ENCODE data around the gene HOXA5.

HOXA5 gene

DNA sequence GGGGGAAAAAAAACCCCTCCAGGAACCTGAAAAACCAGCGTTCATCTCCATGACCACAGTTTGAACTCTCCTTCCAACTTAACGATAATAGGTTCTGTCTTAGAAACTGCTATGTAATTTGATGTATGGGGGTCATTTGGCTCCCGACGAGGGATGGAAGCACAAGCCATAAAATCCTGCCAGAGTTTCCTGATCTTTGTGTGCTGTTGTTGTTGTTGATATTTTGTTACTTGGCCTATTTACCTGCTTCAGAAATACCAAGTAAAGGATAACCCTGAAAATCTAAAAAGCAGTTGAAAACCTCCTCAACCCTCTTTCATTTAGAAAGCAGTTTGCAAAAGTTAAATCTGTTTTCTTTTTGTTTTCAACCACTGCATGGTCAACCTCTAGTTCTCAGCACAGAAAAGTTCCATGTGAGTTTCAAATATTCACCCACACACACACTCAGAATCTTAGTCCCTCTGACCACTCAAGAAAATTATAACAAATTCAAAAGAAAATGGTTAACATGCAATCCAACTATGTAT, 31.7 kb downstream of the HOXA5 start:
- Mint-ChIP-seq H3K27ac (no peak overlapping the region), H3K36me3 (ENCODE audit: low read depth) (no peaks in the 10 kb centered on the region), H3K27me3 (peaks cover 36% of the 10 kb centered on the region), H3K9me3 (no peaks in the 10 kb centered on the region), H3K4me1 (ENCODE audit: low read depth) (no peaks in the 10 kb centered on the region), H3K4me3 (no peak overlapping the region)
- no peak for DNase-seq

DNA sequence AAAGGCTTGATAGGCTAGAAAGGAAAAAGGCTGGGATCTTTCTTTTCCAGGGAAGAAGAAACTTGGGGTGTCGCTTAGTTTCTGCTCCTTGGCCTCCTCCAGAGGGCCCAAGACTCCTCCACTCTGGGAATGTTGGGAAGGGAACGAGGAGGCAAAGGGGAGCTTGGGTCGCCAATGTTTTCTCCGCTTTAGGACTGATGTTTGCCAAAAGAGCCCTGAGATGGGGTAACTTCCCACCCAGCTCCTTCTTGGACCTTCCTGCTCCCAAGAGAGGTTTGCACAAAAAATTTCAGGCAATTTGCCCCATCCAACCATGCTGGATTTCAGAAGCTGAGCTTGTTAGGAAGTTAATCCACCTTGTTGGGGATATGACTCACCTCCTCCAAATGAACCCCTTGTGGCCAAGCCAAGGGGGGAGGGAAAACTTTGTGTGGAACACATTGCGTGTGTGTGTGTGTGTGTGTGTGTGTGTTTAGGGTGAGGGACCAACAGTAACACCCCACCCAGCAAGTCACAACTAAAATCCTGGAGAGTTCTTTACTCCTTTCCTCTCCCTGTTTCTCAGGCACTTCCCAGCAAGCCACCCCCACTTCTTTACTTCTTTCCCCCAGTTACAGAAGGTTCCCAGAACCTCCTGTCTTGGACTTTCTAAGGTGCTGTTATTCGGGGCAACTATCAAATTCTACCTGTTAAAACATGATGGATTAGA, 32.3 kb downstream of the HOXA5 start:
- no peak overlapping the region for H3K27ac Mint-ChIP-seq
- no peak overlapping the region for H3K4me3 Mint-ChIP-seq

GRCh38 chr7:27110186-27111031, 33.1 kb downstream of the HOXA5 start:
- DNase-seq = no peak
- H3K4me3 Mint-ChIP-seq = no peak overlapping the region
- H3K36me3 Mint-ChIP-seq (ENCODE audit: low read depth) = no peaks in the 10 kb centered on the region
- peaks cover 37% of the 10 kb centered on the region for H3K27me3 Mint-ChIP-seq
- H3K4me1 Mint-ChIP-seq (ENCODE audit: low read depth) = no peaks in the 10 kb centered on the region
- no peaks in the 10 kb centered on the region for H3K9me3 Mint-ChIP-seq
- H3K27ac Mint-ChIP-seq = no peak overlapping the region

More for the DNA sequence above, 32.3 kb downstream of the HOXA5 start:
- H3K4me1 Mint-ChIP-seq (ENCODE audit: low read depth) = no peaks in the 10 kb centered on the region
- H3K36me3 Mint-ChIP-seq (ENCODE audit: low read depth) = no peaks in the 10 kb centered on the region
- DNase-seq = no peak
- H3K27me3 Mint-ChIP-seq = peaks cover 32% of the 10 kb centered on the region
- no peaks in the 10 kb centered on the region for H3K9me3 Mint-ChIP-seq

- Mint-ChIP-seq H3K27me3 (peaks cover 44% of the 10 kb centered on the region), H3K36me3 (ENCODE audit: low read depth) (no peaks in the 10 kb centered on the region), H3K27ac (no peak overlapping the region), H3K9me3 (no peaks in the 10 kb centered on the region), H3K4me1 (ENCODE audit: low read depth) (no peaks in the 10 kb centered on the region), H3K4me3 (no peak overlapping the region)
- DNase-seq = no peak
Observed at GRCh38 chr7:27109466-27110185, 33.9 kb downstream of the HOXA5 start.

DNA sequence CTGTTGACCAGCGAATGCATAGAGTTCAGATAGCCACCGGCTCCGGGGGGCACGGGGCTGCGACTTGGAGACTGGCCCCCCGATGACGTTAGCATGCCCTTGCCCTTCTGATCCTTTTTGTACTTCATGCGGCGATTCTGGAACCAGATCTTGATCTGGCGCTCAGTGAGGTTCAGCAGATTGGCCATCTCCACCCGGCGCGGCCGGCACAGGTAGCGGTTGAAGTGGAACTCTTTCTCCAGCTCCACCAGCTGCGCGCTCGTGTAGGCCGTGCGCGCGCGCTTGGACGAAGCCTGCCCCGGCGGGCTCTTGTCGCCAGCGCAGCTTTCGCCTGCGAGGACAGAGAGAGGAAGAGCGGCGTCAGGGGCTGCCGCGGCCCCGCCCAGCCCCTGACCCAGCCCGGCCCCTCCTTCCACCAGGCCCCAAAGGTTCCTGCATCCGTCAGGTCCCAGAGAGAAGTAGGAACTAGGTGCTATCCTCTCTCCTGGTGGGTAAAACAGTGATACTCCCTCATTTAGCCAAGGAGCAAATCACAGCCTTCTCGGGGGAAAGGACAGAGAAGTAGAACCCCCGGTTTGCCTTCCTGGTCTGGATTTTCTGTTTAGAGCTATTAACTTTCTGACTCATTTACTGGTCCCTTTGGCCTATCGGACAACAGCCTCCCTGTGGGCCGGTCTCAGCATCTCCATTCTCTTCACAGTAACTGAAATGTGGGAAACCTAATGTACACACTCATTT, 34.9 kb downstream of the HOXA5 start:
- Mint-ChIP-seq H3K4me3 (no peak overlapping the region), H3K36me3 (ENCODE audit: low read depth) (no peaks in the 10 kb centered on the region), H3K4me1 (ENCODE audit: low read depth) (peaks cover 2% of the 10 kb centered on the region), H3K27ac (no peak overlapping the region), H3K9me3 (no peaks in the 10 kb centered on the region), H3K27me3 (peaks cover 50% of the 10 kb centered on the region)
- DNase-seq = no peak

DNA sequence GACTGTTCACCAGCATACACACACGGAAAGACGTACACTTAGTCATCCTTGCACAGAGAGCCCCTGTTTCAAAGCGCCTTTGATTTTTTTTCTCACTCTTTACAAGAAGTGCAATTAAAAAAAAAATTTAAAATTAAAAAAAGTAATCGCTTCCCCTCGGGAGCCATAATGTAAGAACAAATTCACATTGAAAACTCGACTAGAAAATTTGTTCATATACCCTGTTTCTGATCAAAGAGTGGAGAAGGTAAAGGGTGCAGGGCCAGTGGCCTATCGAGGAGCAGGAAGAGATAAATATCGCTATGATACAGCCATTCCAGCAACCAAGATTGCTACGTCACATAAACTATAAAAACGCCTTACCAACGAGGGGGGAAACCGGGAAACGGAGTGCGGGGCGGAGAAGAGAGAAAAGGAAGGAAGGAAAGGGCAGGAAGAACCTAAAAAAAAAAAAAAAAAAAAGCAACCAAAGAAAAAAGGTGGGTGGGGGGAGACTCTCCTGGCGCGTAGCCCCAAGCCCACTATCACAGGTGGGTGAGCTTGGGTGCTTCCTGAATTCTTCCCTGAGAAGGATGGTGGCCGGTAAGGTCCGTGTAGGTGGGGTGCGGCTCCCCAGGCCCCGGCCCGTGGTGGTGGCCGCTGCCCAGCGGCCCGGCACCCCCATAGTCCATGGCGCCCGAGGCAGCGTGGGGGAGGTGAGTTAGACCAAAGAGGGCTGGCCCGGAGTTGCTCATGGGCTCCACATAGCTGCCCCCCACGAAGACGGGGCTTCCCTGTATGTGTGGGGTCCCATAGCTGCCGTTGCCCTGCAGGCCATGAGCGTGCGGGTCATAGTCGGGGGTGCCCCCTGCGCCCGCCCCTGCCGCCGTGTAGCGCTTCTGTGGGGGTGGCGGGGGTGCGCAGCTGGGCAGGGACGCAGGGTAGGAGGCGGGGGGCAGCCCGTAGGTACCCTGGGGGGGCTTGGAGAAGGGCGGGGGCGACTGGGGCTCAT, 35.8 kb downstream of the HOXA5 start:
- Mint-ChIP-seq H3K27me3 (peaks cover 53% of the 10 kb centered on the region), H3K27ac (no peak overlapping the region), H3K4me3 (no peak overlapping the region), H3K4me1 (ENCODE audit: low read depth) (peaks cover 6% of the 10 kb centered on the region), H3K9me3 (no peaks in the 10 kb centered on the region), H3K36me3 (ENCODE audit: low read depth) (no peaks in the 10 kb centered on the region)
- no peak for DNase-seq

DNA sequence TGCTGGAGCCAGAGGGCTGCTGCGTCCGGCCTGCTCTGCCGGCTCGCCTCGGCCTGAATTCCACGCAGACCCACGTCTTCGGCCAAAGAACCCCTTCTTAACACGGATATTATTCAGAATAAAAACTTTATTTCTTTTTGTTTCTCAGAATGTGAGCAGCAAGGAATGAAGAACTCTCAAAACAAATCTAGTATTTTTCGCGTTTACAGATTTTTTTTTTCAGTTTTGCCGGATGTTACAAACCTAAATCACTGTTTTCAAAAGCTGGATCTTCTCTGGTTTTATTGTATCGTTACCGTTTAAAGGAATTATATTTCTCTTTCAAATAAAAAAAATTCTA, 36.6 kb downstream of the HOXA5 start:
- no peak for DNase-seq
- no peak overlapping the region for H3K27ac Mint-ChIP-seq
- no peaks in the 10 kb centered on the region for H3K36me3 Mint-ChIP-seq (ENCODE audit: low read depth)
- no peak overlapping the region for H3K4me3 Mint-ChIP-seq
- H3K9me3 Mint-ChIP-seq = no peaks in the 10 kb centered on the region
- H3K27me3 Mint-ChIP-seq = peaks cover 58% of the 10 kb centered on the region
- peaks cover 12% of the 10 kb centered on the region for H3K4me1 Mint-ChIP-seq (ENCODE audit: low read depth)

- no peaks in the 10 kb centered on the region for H3K9me3 Mint-ChIP-seq
Observed at GRCh38 chr7:27106181-27106900, 37.1 kb downstream of the HOXA5 start.

GRCh38 chr7:27105301-27106031, 38.0 kb downstream of the HOXA5 start:
- no peak for DNase-seq

More at GRCh38 chr7:27106181-27106900, 37.1 kb downstream of the HOXA5 start:
- H3K27me3 Mint-ChIP-seq = peaks cover 58% of the 10 kb centered on the region
- no peak for DNase-seq
- H3K4me3 Mint-ChIP-seq = no peak overlapping the region
- H3K36me3 Mint-ChIP-seq (ENCODE audit: low read depth) = no peaks in the 10 kb centered on the region
- H3K27ac Mint-ChIP-seq = no peak overlapping the region
- H3K4me1 Mint-ChIP-seq (ENCODE audit: low read depth) = peaks cover 16% of the 10 kb centered on the region

GRCh38 chr7:27104341-27105058, 39.0 kb downstream of the HOXA5 start:
- no peaks in the 10 kb centered on the region for H3K36me3 Mint-ChIP-seq (ENCODE audit: low read depth)
- H3K27me3 Mint-ChIP-seq = peaks cover 67% of the 10 kb centered on the region
- no peak for DNase-seq
- no peak overlapping the region for H3K27ac Mint-ChIP-seq
- H3K4me1 Mint-ChIP-seq (ENCODE audit: low read depth) = peaks cover 16% of the 10 kb centered on the region
- H3K4me3 Mint-ChIP-seq = no peak overlapping the region
- no peaks in the 10 kb centered on the region for H3K9me3 Mint-ChIP-seq

More at GRCh38 chr7:27105301-27106031, 38.0 kb downstream of the HOXA5 start:
- Mint-ChIP-seq H3K36me3 (ENCODE audit: low read depth) (no peaks in the 10 kb centered on the region), H3K27ac (no peak overlapping the region), H3K4me3 (no peak overlapping the region), H3K9me3 (no peaks in the 10 kb centered on the region), H3K27me3 (peaks cover 64% of the 10 kb centered on the region), H3K4me1 (ENCODE audit: low read depth) (peaks cover 16% of the 10 kb centered on the region)

GRCh38 chr7:27103489-27104226, 39.8 kb downstream of the HOXA5 start:
- Mint-ChIP-seq H3K4me3 (no peak overlapping the region), H3K4me1 (ENCODE audit: low read depth) (peaks cover 21% of the 10 kb centered on the region), H3K9me3 (no peaks in the 10 kb centered on the region), H3K36me3 (ENCODE audit: low read depth) (no peaks in the 10 kb centered on the region), H3K27ac (no peak overlapping the region), H3K27me3 (peaks cover 75% of the 10 kb centered on the region)
- DNase-seq = no peak
